Endodermal cell (in vitro differentiated cells): ENCODE measurements around the gene NEBL. TPM values are rescaled to one million over a fixed set of nuclear protein-coding genes. Genes with fewer than 3 reads are reported as not detected.

Experiments used
- DNase-seq: peaks from one replicate; pipeline ENCODE4 v3.0.0-alpha.2; 2017
- H3K27ac ChIP-seq: 2 replicates; pipeline ENCODE4 v1.5.1; 2013; ENCODE audit warnings: mild to moderate bottlenecking, low read depth, low read length, moderate library complexity
- H3K27me3 ChIP-seq: 2 replicates; pipeline ENCODE4 v1.6.1; 2013; ENCODE audit warnings: mild to moderate bottlenecking, low read length, moderate library complexity; ENCODE audit not compliant: insufficient read depth, control insufficient read depth, poor library complexity, severe bottlenecking
- H3K36me3 ChIP-seq: 2 replicates; pipeline ENCODE4 v1.7.0; 2013; ENCODE audit warnings: mild to moderate bottlenecking, low read length, moderate library complexity; ENCODE audit not compliant: control insufficient read depth, insufficient read depth
- H3K4me1 ChIP-seq: one replicate; pipeline ENCODE4 v1.7.0; 2013; ENCODE audit warnings: low read length; ENCODE audit not compliant: control insufficient read depth, insufficient read depth
- H3K4me3 ChIP-seq: 2 replicates; pipeline ENCODE4 v1.5.1; 2013; ENCODE audit warnings: mild to moderate bottlenecking, low read length, moderate library complexity
- H3K9ac ChIP-seq: 2 replicates; pipeline ENCODE4 v1.6.1; 2013; ENCODE audit warnings: mild to moderate bottlenecking, low read length, moderate library complexity; ENCODE audit not compliant: poor library complexity, severe bottlenecking; ENCODE audit errors: extremely low read depth
- H3K9me3 ChIP-seq: 2 replicates; pipeline ENCODE4 v1.6.1; 2013; ENCODE audit warnings: mild to moderate bottlenecking, low read length, moderate library complexity; ENCODE audit not compliant: control insufficient read depth
- H3K27ac Mint-ChIP-seq: 2 replicates; pipeline ENCODE4 v1.8.0; 2020; ENCODE audit warnings: mixed read lengths
- H3K27me3 Mint-ChIP-seq: 2 replicates; pipeline ENCODE4 v1.8.0; 2021; ENCODE audit warnings: mild to moderate bottlenecking, mixed read lengths; ENCODE audit not compliant: insufficient read depth
- H3K36me3 Mint-ChIP-seq: 2 replicates; pipeline ENCODE4 v1.8.0; 2020; ENCODE audit warnings: low read depth, mixed read lengths
- H3K4me1 Mint-ChIP-seq: 2 replicates; pipeline ENCODE4 v1.8.0; 2020; ENCODE audit warnings: mixed read lengths
- H3K4me3 Mint-ChIP-seq: 2 replicates; pipeline ENCODE4 v1.8.0; 2020; ENCODE audit warnings: mild to moderate bottlenecking, moderate library complexity, mixed read lengths
- H3K9me3 Mint-ChIP-seq: 2 replicates; pipeline ENCODE4 v1.8.0; 2020; ENCODE audit warnings: mild to moderate bottlenecking, mixed read lengths
- CTCF ChIP-seq: fragments of 200-600 bp; sonication (generic); conservative IDR thresholded peaks from 2 replicates; pipeline ENCODE4 v1.5.0; 2021; ENCODE audit warnings: antibody characterized with exemption, mild to moderate bottlenecking
- WGBS, 2 experiments: methylation state at CpG; one replicate each; pipeline versions ENCODE4 v1.1.5 to v1.1.7; 2013; ENCODE audit warnings: missing lambda C conversion rate in 2 of 2, mixed read lengths in 1 of 2; ENCODE audit not compliant: insufficient coverage in 1 of 2, insufficient read length in 1 of 2; 5-methylcytosine and 5-hydroxymethylcytosine counted together
- total RNA-seq, 2 donors: library from RNA; stranded (reverse); fragmentation: NEBNext Ultra II Directional in 1 of 2; extraction: Animal tissue kit (Norgen Biotek cat#: 25700) in 1 of 2; gene quantifications; 2 replicates in 1 of 2; 3 replicates in 1 of 2; pipeline ENCODE4 v1.2.1, GENCODE V29; 2021

NEBL gene
- total RNA-seq, 2 donors from 2014 or later = 39.8 to 61.6 TPM

GRCh38 chr10:20916976-20917375 is 19.9 kb upstream of the NEBL start:
- no peaks in the 10 kb centered on the region for H3K9me3 Mint-ChIP-seq

GRCh38 chr10:20912969-20913368 is 15.9 kb upstream of the NEBL start:
- no peaks in the 10 kb centered on the region for H3K4me1 ChIP-seq
- peaks cover 2% of the 10 kb centered on the region for H3K36me3 ChIP-seq
- no peaks in the 10 kb centered on the region for H3K27me3 ChIP-seq
- Mint-ChIP-seq H3K4me3 (no peak overlapping the region), H3K27me3 (no peaks in the 10 kb centered on the region), H3K9me3 (no peaks in the 10 kb centered on the region), H3K4me1 (no peaks in the 10 kb centered on the region), H3K27ac (no peak overlapping the region), H3K36me3 (peaks cover 3% of the 10 kb centered on the region)
- DNase-seq = no peak
- no peak for TF ChIP-seq CTCF
- no peak overlapping the region for H3K4me3 ChIP-seq
- WGBS, 2 experiments = 100% methylated on average over 1 of the region's 1 CpG
- no peak overlapping the region for H3K9ac ChIP-seq
- H3K9me3 ChIP-seq = no peaks in the 10 kb centered on the region
- H3K27ac ChIP-seq = no peak overlapping the region

More at GRCh38 chr10:20916976-20917375, 19.9 kb upstream of the NEBL start:
- Mint-ChIP-seq H3K36me3 (peaks cover 5% of the 10 kb centered on the region), H3K27ac (no peak overlapping the region), H3K4me3 (no peak overlapping the region), H3K27me3 (no peaks in the 10 kb centered on the region), H3K4me1 (no peaks in the 10 kb centered on the region)
- H3K9ac ChIP-seq = no peak overlapping the region
- no peaks in the 10 kb centered on the region for H3K9me3 ChIP-seq
- DNase-seq = no peak
- no peak overlapping the region for H3K27ac ChIP-seq
- 88% methylated on average over 1 of the region's 1 CpG; no CpG with 5 or more reads in 1 of the 2 experiments for WGBS, 2 experiments
- H3K4me3 ChIP-seq = no peak overlapping the region
- TF ChIP-seq CTCF = no peak
- H3K27me3 ChIP-seq = no peaks in the 10 kb centered on the region
- H3K4me1 ChIP-seq = no peaks in the 10 kb centered on the region
- H3K36me3 ChIP-seq = no peaks in the 10 kb centered on the region

GRCh38 chr10:20911626-20912025 is 14.5 kb upstream of the NEBL start:
- Mint-ChIP-seq H3K4me3 (no peak overlapping the region), H3K27me3 (no peaks in the 10 kb centered on the region), H3K4me1 (no peaks in the 10 kb centered on the region), H3K36me3 (peaks cover 5% of the 10 kb centered on the region), H3K9me3 (no peaks in the 10 kb centered on the region), H3K27ac (no peak overlapping the region)
- Histone ChIP-seq H3K27ac (no peak overlapping the region), H3K9ac (no peak overlapping the region), H3K9me3 (no peaks in the 10 kb centered on the region), H3K4me1 (no peaks in the 10 kb centered on the region), H3K36me3 (peaks cover 3% of the 10 kb centered on the region), H3K4me3 (no peak overlapping the region), H3K27me3 (no peaks in the 10 kb centered on the region)
- no peak for TF ChIP-seq CTCF
- WGBS, 2 experiments = 96 to 100% methylated on average over 3 to 4 of the region's 4 CpGs
- DNase-seq = no peak
